ENCODE results near the gene MPC1L. TPM values are rescaled to one million over a fixed set of nuclear protein-coding genes. Genes with fewer than 3 reads are reported as not detected.

MPC1L gene
- total and polyA plus RNA-seq, 9 of the 15 experiments (the other 6 are each of a cell fraction or from before 2014, with no cell fraction given): not detected

GRCh38 chrX:40623665-40624064 is 437 bp downstream of the MPC1L start:
- no peaks in the 10 kb centered on the region for H3K9me1 ChIP-seq (ENCODE audit: control insufficient read depth, insufficient read depth, low read length)
- 80% methylated on average over 17 of the region's 32 CpGs for WGBS (ENCODE audit: insufficient coverage, low coverage, missing lambda C conversion rate)
- no peaks in the 10 kb centered on the region for H3K27me3 ChIP-seq (ENCODE audit: control insufficient read depth in 2 of 2, insufficient read depth in 2 of 2, low read length in 2 of 2)
- POLR2A ChIA-PET: no interaction called here
- H3K27ac ChIP-seq (ENCODE audit: extremely low read depth, low read depth, low read length): no peak overlapping the region
- no peak overlapping the region for H3K4me3 ChIP-seq
- peaks cover 10% of the 10 kb centered on the region; the same call in 1 of the 3 replicates for H3K36me3 ChIP-seq (ENCODE audit: control insufficient read depth, insufficient read depth, low read length)
- TF ChIP-seq NCOA6 (IDR thresholded peaks at IDR 0.05): no peak
- TF ChIP-seq ETV6 (IDR thresholded peaks at IDR 0.05; ENCODE audit: borderline replicate concordance in 1 of 2, low read depth in 2 of 2, low read length in 1 of 2): no peak
- TF ChIP-seq ETV6 (CRISPR knock-in tag; IDR thresholded peaks at IDR 0.05; ENCODE audit: borderline replicate concordance): no peak
- TF ChIP-seq KAT8 (IDR thresholded peaks at IDR 0.05; ENCODE audit: low read depth): no peak
- TF ChIP-seq ZSCAN32 (CRISPR knock-in tag; IDR thresholded peaks at IDR 0.05): no peak
- no peak for TF ChIP-seq ZNF140 (CRISPR knock-in tag; IDR thresholded peaks at IDR 0.05)
- TF ChIP-seq KLF1 (tag; IDR thresholded peaks at IDR 0.05): no peak
- no peak for TF ChIP-seq CBX3 (IDR thresholded peaks at IDR 0.05; ENCODE audit: borderline replicate concordance in 1 of 2, low read length in 2 of 2)
- no peak for TF ChIP-seq PHF21A (IDR thresholded peaks at IDR 0.05; ENCODE audit: borderline replicate concordance, low read depth)
- TF ChIP-seq RBFOX2 (IDR thresholded peaks at IDR 0.05; ENCODE audit: low read depth, low read length): no peak
- TF ChIP-seq KHSRP (IDR thresholded peaks at IDR 0.05): no peak
- TF ChIP-seq TCF7 (IDR thresholded peaks at IDR 0.05; ENCODE audit: borderline replicate concordance): no peak
- TF ChIP-seq ZNF717 (CRISPR knock-in tag; IDR thresholded peaks at IDR 0.05): no peak
- TF ChIP-seq, protein P1, sequence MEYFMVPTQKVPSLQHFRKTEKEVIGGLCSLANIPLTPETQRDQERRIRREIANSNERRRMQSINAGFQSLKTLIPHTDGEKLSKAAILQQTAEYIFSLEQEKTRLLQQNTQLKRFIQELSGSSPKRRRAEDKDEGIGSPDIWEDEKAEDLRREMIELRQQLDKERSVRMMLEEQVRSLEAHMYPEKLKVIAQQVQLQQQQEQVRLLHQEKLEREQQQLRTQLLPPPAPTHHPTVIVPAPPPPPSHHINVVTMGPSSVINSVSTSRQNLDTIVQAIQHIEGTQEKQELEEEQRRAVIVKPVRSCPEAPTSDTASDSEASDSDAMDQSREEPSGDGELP (CRISPR knock-in tag; IDR thresholded peaks at IDR 0.05; ENCODE audit: borderline replicate concordance): no peak
- H3K4me1 ChIP-seq (replicated peaks in 1 of 2; ENCODE audit: control insufficient read depth in 2 of 2, insufficient read depth in 2 of 2, low read length in 2 of 2): no peaks in the 10 kb centered on the region
- H2AFZ ChIP-seq (ENCODE audit: low read depth, low read length): no peak overlapping the region
- no peaks in the 10 kb centered on the region for H4K20me1 ChIP-seq (replicated peaks; ENCODE audit: control insufficient read depth, insufficient read depth, low read length)
- no peak for DNase-seq (ENCODE audit: extremely low read depth in 1 of 4, low spot score in 3 of 4)
- no peak overlapping the region for H3K4me2 ChIP-seq (ENCODE audit: insufficient read depth, low read length)
- intact Hi-C loops (cut with micrococcal nuclease): no loop called here
- CTCF ChIA-PET (ENCODE audit: low intra/inter-chr PET ratio): no interaction called here
- BruUV-seq (replicated peaks): no TSS peak
- no peaks in the 10 kb centered on the region for H3K9me3 ChIP-seq (replicated peaks; ENCODE audit: control insufficient read depth, insufficient read depth, low read depth, low read length)
- ATAC-seq: no peak
- FAIRE-seq: no peak
- H3K9ac ChIP-seq (ENCODE audit: insufficient read depth in 1 of 2, low read depth in 2 of 2, low read length in 2 of 2): no peak overlapping the region
- H3K79me2 ChIP-seq (ENCODE audit: control insufficient read depth, insufficient read depth, low read length): no peaks in the 10 kb centered on the region
- in situ Hi-C loops (cut with MboI): no loop called here
